GM10248 (cell line): ENCODE data around the gene RAD51B.

Source experiments
- CTCF ChIA-PET: fragments of 300-600 bp; sonication (Branson Sonifier 250); formaldehyde crosslinking; extraction: SDS; loops from one replicate; lab custom pipeline; 2021; ENCODE audit warnings: antibody characterized with exemption; lab: Yijun Ruan, JAX
- POLR2A ChIA-PET: fragments of 350-650 bp; sonication (Branson Sonifier 250); formaldehyde crosslinking; extraction: SDS; loops from one replicate; lab custom pipeline; 2020; ENCODE audit warnings: antibody characterized with exemption; lab: Yijun Ruan, JAX
- DNase-seq: peaks from one replicate; pipeline ENCODE4 v3.0.0; 2012; ENCODE audit errors: extremely low spot score
- CTCF ChIP-seq: IDR thresholded peaks from 2 replicates; pipeline ENCODE4 v1.5.1; 2012; ENCODE audit warnings: mild to moderate bottlenecking, low read depth; ENCODE audit errors: extremely low read depth, missing control alignments, control extremely low read depth

Gene RAD51B

DNA sequence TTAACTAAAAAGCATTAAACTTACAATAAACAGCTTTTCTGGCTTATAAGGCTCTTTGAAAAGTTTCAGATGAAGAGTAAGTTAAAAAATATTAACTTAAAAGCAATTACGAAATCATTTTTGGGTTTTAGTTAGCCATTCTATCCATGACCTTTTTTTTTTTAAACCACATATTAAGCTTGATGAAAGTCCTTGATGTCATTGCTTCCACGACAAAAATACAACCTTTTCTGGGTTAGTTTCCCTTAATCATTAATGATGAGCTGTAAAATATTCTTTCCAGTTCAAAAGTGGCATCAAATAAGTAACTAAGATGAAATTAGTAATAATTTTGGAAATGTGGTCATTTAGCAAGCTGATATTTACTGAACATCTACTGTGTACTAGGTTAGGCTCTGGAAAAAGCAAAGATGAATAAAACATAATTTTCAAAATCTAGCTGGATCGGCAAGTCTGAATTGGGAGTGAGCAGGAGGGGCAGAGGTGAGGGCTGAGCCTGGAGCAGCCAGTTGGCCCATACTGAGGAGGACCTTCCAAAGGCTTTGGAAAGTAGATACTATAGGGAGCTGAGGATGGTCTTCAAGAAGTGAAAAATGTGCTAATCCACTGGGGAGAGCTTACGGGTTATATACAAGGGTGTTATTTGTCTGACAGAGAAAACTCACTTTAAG is 628.1 kb downstream of the RAD51B start:
- CTCF ChIA-PET, result interaction anchor here (0.8 to 3.1 kb wide), 8 partner anchors 8 to 396 kb away, joined by 3 to 11 read pairs (median 5); no protein-coding TSS in a partner anchor
- POLR2A ChIA-PET, result no interaction called here
- DNase-seq, result no peak
- no peak for TF ChIP-seq CTCF

- DNase-seq, result no peak
- TF ChIP-seq CTCF, result no peak
- CTCF ChIA-PET, result interaction anchor here (0.9 to 2.9 kb wide), 8 partner anchors 9 to 396 kb away, joined by 3 to 11 read pairs (median 3); no protein-coding TSS in a partner anchor
- POLR2A ChIA-PET, result no interaction called here
These were observed 628.8 kb downstream of the RAD51B start for GRCh38 chr14:68448252-68448902.

- no peak for DNase-seq
- CTCF ChIA-PET, result interaction anchor here (1.5 to 2.9 kb wide), 5 partner anchors 8 to 201 kb away, joined by 3 to 11 read pairs (median 7); no protein-coding TSS in a partner anchor
- TF ChIP-seq CTCF, result no peak
- POLR2A ChIA-PET, result no interaction called here
These were observed 630.1 kb downstream of the RAD51B start for GRCh38 chr14:68449561-68450181.

- no peak for DNase-seq
- POLR2A ChIA-PET, result no interaction called here
- no peak for TF ChIP-seq CTCF
- CTCF ChIA-PET, result interaction anchor here (1.3 to 2.9 kb wide), 5 partner anchors 9 to 202 kb away, joined by 3 to 10 read pairs (median 5); no protein-coding TSS in a partner anchor
These were observed 631.0 kb downstream of the RAD51B start for GRCh38 chr14:68450391-68451120.

- no peak for DNase-seq
- no peak for TF ChIP-seq CTCF
- ChIA-PET POLR2A (no interaction called here), CTCF (interaction anchor here (1.6 kb wide), 1 partner anchor 9 kb away, joined by 5 read pairs; no protein-coding TSS in a partner anchor)
These were observed 632.3 kb downstream of the RAD51B start for GRCh38 chr14:68451696-68452373.
